Thyroid gland (tissue), 4 donors: Measurements from ENCODE around the gene WFIKKN1.

Experiments used
- POLR2A ChIP-seq, 2 donors: fragments of 450-650 bp; IDR thresholded peaks; one replicate each; pipeline ENCODE4 v1.6.1; 2017; ENCODE audit warnings: antibody characterized with exemption in 2 of 2, mild to moderate bottlenecking in 2 of 2, moderate library complexity in 1 of 2
- TF ChIP-seq, protein P1 (sequence below), 6 experiments: fragments of 200-600 bp in 3 of 6; fragments of 450-650 bp in 3 of 6; sonication (generic) in 3 of 6; IDR thresholded peaks; one replicate each; pipeline ENCODE4 v1.5.1; 2016 to 2019; ENCODE audit warnings: antibody characterized with exemption in 6 of 6, mild to moderate bottlenecking in 2 of 6, inconsistent platforms in 1 of 6, moderate library complexity in 1 of 6

DNA sequence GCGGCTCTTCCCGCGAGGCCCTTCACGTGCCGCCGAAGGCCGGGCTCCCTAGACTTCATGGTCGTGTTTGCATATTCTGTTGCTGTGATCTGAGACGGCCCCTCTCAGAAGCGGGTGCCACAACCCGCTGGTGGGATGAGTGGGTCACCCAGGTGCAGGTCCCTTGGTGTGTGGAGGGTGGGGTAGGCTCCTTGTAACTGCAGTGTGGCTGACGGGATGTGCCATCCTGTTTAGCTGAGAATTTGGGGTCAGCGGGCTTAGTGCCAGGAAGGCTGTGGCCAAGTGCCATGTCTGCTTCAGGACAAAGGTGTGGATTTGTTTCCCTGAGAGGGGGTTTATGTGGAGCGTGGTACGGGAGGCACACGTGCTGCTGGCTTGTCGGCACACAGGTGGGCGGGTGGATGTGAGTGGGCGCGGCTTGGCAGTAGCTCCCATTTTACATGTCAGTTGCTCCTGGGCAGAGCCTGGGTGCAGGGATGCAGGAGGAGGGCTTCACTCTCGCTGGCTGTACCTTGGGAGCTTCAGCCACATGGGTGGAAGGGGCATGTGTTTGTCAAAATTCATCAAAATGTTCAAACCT is 9.2 kb upstream of the WFIKKN1 start:
- TF ChIP-seq POLR2A (IDR thresholded peaks at IDR 0.05), result no peak
- TF ChIP-seq, protein P1, sequence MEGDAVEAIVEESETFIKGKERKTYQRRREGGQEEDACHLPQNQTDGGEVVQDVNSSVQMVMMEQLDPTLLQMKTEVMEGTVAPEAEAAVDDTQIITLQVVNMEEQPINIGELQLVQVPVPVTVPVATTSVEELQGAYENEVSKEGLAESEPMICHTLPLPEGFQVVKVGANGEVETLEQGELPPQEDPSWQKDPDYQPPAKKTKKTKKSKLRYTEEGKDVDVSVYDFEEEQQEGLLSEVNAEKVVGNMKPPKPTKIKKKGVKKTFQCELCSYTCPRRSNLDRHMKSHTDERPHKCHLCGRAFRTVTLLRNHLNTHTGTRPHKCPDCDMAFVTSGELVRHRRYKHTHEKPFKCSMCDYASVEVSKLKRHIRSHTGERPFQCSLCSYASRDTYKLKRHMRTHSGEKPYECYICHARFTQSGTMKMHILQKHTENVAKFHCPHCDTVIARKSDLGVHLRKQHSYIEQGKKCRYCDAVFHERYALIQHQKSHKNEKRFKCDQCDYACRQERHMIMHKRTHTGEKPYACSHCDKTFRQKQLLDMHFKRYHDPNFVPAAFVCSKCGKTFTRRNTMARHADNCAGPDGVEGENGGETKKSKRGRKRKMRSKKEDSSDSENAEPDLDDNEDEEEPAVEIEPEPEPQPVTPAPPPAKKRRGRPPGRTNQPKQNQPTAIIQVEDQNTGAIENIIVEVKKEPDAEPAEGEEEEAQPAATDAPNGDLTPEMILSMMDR (IDR thresholded peaks at IDR 0.05), result no peak
